Stimulated activated CD8-positive, alpha-beta memory T cell treated with anti-CD3 and anti-CD28 coated beads, Interleukin-7, amount 100 ng/mL, for 48 hours (primary cell): Measurements from ENCODE around the gene CHCHD5.
A peak's percentile ranks its signal among the peaks of the same experiment; 100 is the strongest.
"Not testable (repeated sequence)": the region's sequence is repeated elsewhere in the genome, so short reads cannot be mapped to it uniquely, and the experiment has no call there.

ENCODE experiments used
- DNase-seq, 2 donors: peaks; one replicate each; pipeline ENCODE4 v3.0.0-alpha.2; 2020; ENCODE audit warnings: low read depth in 1 of 2; ENCODE audit errors: extremely low read depth in 1 of 2

Gene CHCHD5

GRCh38 chr2:112584134-112584890, at the start of gene CHCHD5:
Gene CHCHD5, plus strand, starts transcription at chr2:112584609. Its CDS starts 39 bp downstream, at chr2:112584648.
- DNase-seq, result peak; percentile 81 to 95

DNA sequence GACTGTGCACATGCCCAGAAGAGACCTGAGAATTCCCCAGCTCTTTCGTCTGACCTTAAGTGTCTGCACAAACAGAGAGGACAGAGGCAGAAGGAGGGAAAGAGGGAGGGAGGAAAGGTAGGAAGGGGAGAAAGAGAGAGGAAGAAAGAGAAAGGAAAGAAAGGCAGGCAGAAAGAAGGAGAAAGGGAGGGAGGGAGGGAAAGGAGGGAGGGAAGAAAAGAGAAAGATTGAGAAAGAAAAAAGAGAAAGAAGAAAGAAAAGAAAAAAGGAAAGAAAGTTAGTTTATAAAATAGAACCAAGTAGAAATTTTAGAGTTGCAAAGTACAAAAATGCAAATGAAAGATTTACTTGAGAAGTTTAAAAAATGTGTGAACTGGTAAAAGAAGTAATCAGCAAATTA, 49.6 kb upstream of the CHCHD5 start:
- no peak for DNase-seq

GRCh38 chr2:112536665-112537064, 47.7 kb upstream of the CHCHD5 start:
- DNase-seq, result not testable (repeated sequence)

DNA sequence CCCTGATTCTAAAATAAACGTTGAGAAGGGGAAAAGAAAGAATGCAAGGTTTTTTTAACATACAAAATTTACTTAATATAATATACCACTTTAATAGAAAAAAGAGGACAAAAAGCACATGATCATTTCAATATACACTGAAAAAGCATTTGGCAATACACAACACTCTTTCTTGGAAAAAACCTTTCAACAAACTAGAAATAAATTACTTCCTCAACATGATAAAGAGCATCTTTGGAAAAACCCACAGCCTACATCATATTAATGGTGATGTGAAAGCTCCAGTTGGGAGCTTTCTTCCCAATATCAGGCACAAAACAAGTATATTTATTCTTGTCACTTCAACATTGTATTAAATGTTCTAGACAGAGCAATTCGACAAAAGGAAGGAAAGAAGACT, 45.1 kb upstream of the CHCHD5 start:
- DNase-seq, result no peak

GRCh38 chr2:112540906-112541305, 43.5 kb upstream of the CHCHD5 start:
- DNase-seq, result no peak

DNA sequence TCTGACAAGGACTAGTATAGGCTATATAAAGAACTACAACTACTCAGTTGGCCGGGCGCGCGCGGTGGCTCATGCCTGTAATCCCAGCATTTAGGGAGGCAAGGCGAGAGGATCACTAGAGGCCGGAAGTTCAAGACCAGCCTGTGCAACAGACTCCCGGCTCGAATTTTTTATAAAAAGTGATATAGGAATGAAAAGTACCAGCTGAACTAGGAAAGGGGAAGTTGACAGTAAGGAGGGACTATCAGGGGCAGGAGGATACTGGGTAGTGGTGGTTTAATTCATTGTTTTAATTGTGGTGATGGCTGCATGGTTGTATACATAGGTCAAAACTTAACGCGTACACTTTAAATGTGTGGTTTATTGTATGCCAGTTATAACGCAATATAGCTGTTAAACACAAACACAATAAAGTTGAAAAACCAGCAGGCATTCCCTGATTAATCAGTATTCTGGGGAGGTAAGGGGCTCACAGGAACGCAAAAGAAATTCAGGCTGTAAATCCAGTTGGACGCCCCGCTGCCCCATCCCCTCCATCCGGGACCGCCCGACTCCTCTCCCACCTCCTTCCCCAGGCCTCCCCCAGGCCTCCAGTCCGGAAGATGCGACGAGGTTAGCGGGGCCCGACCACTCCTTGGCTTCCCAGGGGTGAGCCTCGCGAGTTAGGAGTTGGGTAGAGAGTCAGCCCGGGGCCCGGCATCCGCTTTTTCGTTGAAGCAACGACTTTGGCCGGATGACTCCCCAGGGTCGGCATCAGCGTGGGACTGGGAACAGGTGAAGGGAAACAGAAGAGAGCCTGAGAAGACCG, 42.9 kb upstream of the CHCHD5 start:
- peak; percentile 49 to 56 for DNase-seq

- DNase-seq, result peak; percentile 64 to 75
These were observed 42.1 kb upstream of the CHCHD5 start, which contains the start of gene POLR1B for GRCh38 chr2:112542123-112542983. Gene POLR1B, plus strand, starts transcription at chr2:112542465. Its CDS starts 30 bp downstream, at chr2:112542495.

- DNase-seq, result no peak
These were observed 41.3 kb upstream of the CHCHD5 start for GRCh38 chr2:112542984-112543661.

DNA sequence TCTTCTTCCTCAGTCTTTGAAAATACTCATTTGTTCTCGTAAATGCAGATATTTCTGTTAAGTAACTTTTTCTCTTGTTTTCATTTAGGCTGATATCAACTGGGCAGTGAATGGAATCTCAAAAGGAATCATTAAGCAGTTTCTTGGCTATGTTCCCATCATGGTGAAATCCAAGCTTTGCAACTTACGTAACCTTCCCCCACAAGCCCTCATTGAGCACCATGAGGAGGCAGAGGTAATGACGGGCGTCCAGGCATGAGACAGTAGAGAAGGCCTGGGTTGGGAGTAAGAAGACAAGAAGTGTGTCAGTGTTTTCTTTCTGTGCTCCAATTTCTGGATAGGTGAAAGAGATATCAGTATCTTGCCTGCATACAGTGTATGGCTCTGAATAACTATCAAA, 37.1 kb upstream of the CHCHD5 start:
- no peak for DNase-seq

DNA sequence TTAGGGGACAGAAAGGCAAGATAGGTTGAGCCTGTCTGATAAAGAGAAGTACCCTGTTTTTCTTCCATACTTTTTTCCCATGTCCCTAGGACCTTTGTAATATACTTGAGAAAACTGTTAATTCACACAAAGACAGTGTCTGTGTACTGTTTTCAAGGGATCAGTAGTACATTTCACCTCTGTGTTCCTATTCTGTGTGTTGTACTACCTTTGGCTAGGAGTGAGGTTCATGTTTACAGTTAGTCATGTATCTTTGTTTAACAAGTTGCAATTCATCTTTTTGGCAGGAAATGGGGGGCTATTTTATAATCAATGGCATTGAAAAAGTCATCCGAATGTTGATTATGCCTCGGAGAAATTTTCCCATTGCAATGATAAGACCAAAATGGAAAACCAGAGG, 35.4 kb upstream of the CHCHD5 start:
- DNase-seq, result no peak

DNA sequence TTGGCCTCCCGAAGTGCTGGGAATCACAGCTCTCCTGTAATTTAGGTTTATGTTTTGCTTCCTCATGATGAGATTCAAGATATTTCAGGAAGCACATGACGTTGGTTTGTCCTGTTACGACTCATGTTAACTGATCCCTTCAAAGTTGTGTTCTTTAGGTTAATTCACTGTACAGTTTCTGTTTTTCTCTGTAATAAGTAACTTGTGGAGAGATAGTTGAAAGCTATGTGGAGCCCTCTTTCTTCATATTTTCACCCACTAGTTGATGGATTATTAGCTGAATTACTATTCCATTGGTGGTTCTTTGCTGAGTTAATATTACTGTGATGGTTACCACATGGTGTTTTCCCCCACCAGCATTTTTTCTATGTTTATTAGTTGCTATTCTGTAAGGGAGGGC, 18.3 kb upstream of the CHCHD5 start:
- no peak for DNase-seq

GRCh38 chr2:112566508-112566907, 17.9 kb upstream of the CHCHD5 start:
- not testable (repeated sequence) for DNase-seq

DNA sequence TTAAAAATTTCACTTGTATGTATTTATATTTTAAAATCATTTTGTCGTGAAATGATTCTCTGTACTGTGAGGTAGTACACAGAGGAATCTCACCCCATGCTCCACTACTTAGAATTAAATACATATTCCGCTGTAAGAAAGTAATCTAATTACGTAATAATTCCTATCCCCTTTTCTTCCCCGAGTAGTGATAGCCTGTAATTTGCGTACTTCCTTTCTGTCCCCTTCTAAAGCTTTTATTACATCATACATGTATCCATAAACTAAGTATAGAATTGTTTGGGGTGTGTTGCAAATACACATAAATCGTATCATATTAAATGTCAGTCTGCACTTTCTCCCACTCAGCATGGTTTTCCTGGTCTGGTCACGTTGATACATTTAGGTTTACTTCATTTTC, 12.4 kb upstream of the CHCHD5 start:
- no peak for DNase-seq

DNA sequence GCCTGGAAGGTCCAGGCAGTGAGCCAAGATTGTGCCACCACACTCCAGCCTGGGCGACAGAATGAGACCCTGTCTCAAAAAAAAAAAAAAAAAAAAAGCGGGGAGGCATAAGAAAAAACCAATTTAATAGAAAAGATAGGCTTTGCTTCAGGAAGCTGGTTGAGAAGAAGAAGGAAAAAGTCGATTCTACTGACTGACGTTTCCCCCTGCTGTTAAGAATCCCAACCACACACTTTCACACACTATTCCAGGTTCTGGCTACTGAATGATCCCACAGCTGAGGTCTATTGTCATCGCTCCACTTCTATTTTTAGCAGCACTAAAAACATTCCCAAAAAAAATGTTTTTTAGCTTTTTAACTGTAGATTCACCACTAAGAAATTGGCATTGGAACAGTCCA, 6.7 kb upstream of the CHCHD5 start:
- DNase-seq, result no peak

DNA sequence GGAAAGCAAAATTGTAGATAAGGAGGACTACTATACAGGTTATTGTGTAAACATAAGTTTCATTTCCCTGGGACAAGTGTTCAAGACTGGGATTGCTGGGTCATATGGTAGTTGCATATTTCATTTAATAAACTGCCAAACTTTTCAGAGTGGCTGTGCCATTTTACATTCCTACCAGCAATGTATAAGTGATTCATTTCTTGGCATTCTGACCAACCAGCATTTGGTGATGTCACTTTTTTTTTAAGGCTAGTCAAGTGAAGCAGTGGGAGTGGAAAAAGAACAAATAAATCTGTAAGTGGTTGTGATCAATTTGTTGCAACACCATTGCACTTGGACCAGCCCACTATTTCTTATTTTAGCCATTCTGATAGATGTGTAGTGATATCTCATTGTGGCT, 5.2 kb upstream of the CHCHD5 start:
- DNase-seq, result no peak

- no peak for DNase-seq
These were observed 4.3 kb upstream of the CHCHD5 start for GRCh38 chr2:112580084-112580483.

DNA sequence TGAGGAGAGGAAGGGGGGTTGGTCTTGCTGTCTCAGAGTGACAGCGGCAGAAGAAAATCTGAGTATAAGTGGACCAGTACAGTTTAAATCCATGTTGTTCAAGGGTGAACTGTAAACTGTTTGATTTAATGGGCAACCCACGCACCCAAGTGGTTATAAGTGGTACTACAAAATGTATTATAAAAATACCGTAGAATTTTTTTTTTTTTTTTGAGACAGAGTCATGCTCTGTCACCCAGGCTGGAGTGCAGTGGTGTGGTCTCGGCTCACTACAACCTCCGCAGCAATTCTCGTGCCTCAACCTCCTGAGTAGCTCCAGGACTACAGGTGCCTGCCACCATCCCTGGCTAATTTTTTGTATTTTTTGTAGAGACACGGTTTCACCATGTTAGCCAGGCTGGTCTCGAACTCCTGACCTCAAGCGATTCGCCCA, 2.1 kb upstream of the CHCHD5 start:
- peak in 1 of 2 donors; percentile 7 for DNase-seq

GRCh38 chr2:112583497-112584133, 794 bp upstream of the CHCHD5 start:
- DNase-seq, result no peak

GRCh38 chr2:112584891-112585250, 462 bp downstream of the CHCHD5 start:
- DNase-seq, result no peak

DNA sequence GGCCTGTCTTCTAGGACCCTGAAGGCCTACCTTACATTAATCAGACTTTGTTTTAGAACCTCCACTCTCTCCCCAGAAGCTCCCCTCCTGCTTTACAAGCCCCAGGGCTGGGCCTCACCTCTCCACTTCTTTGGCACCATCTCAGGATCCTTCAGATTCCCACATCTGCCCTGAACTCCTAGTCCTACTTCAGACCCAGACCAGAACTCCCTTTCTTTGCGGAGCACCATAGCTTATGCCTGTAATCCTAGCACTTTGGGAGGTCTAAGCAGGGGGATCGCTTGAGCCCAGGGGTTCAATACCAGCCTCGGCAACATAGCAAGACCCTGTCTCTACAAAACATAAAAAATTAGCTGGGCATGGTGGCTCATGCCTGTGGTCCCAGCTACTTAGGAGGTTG, 991 bp downstream of the CHCHD5 start:
- no peak for DNase-seq
